ENCODE results near the gene CAB39. TPM values are rescaled to one million over a fixed set of nuclear protein-coding genes. Genes with fewer than 3 reads are reported as not detected.

CAB39 gene
- total and polyA plus RNA-seq, 2 donors (not counting 3 experiments of a cell fraction or from before 2014, with no cell fraction given), result 25.7 to 53.7 TPM

DNA sequence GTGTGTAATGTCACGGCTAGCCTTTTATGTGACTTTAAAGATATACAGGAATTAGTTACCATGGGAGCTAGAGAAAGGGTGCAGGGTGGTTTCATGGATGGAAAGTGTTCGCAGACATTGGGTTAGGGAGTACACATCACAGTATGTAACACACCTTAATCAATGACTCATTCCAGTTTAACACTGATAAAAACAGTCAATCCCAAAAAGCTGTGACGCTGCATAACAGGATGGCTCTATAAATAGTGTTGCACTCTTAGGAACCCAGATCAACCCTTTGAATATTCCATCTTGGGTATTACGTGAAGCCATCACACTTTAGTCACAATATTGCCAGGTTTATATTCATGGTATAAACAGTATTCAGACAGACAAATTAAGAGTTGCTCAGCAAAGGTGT, 33.6 kb downstream of the CAB39 start:
- Histone ChIP-seq H2AFZ (ENCODE audit: low read depth, low read length) (no peak overlapping the region), H3K4me1 (ENCODE audit: control insufficient read depth, extremely low read depth, insufficient read depth, low read length) (no peaks in the 10 kb centered on the region), H3K27me3 (ENCODE audit: control insufficient read depth in 2 of 2, insufficient read depth in 2 of 2, low read length in 2 of 2) (no peaks in the 10 kb centered on the region), H3K4me3 (replicated peaks in 1 of 3; ENCODE audit: insufficient read depth in 1 of 3, low read depth in 1 of 3, low read length in 3 of 3) (no peak overlapping the region), H3K9me3 (replicated peaks; ENCODE audit: control insufficient read depth, insufficient read depth, low read length) (no peaks in the 10 kb centered on the region), H3K9ac (replicated peaks; ENCODE audit: extremely low read depth, insufficient read depth, low read length) (no peak overlapping the region), H3K79me2 (ENCODE audit: control insufficient read depth, insufficient read depth, low read length) (peaks cover 78% of the 10 kb centered on the region), H3K4me2 (ENCODE audit: insufficient read depth, low read length) (no peak overlapping the region), H3K27ac (ENCODE audit: insufficient read depth, low read depth, low read length) (no peak overlapping the region), H3K36me3 (ENCODE audit: control insufficient read depth in 2 of 2, extremely low read depth in 1 of 2, insufficient read depth in 2 of 2, low read length in 2 of 2) (peaks cover 0 to 3% of the 10 kb centered on the region in 2 experiments), H4K20me1 (replicated peaks; ENCODE audit: control insufficient read depth, extremely low read depth, insufficient read depth, low read length) (no peaks in the 10 kb centered on the region), H3K9me1 (replicated peaks; ENCODE audit: control insufficient read depth, extremely low read depth, insufficient read depth, low read length) (no peaks in the 10 kb centered on the region)
- intact Hi-C loops (cut with micrococcal nuclease), result no loop called here
- no TSS peak for BruUV-seq (replicated peaks)
- dilution Hi-C loops (cut with MboI; ENCODE audit: extremely low pct_ligation_motif_present, low sequenced_read_pairs), result no loop called here
- FAIRE-seq (no peak), DNase-seq (ENCODE audit: low read depth, low spot score) (no peak)
- ChIA-PET CTCF (interaction anchor here (0.8 to 0.9 kb wide), 2 partner anchors 11 to 13 kb away, joined by 3 read pairs; no protein-coding TSS in a partner anchor), POLR2A (no interaction called here)
- TF ChIP-seq JUN (IDR thresholded peaks at IDR 0.05; ENCODE audit: borderline replicate concordance, insufficient read depth, insufficient read length, low read depth) (no peak), EZH2 (IDR thresholded peaks at IDR 0.05; ENCODE audit: borderline replicate concordance, low read depth, low read length, severe bottlenecking) (no peak), POLR2A (IDR thresholded peaks at IDR 0.05; ENCODE audit: low read depth, low read length) (no peak), POLR2AphosphoS5 (IDR thresholded peaks at IDR 0.05; ENCODE audit: insufficient read depth, low read depth, low read length) (no peak)
- TF ChIP-seq, protein P1, sequence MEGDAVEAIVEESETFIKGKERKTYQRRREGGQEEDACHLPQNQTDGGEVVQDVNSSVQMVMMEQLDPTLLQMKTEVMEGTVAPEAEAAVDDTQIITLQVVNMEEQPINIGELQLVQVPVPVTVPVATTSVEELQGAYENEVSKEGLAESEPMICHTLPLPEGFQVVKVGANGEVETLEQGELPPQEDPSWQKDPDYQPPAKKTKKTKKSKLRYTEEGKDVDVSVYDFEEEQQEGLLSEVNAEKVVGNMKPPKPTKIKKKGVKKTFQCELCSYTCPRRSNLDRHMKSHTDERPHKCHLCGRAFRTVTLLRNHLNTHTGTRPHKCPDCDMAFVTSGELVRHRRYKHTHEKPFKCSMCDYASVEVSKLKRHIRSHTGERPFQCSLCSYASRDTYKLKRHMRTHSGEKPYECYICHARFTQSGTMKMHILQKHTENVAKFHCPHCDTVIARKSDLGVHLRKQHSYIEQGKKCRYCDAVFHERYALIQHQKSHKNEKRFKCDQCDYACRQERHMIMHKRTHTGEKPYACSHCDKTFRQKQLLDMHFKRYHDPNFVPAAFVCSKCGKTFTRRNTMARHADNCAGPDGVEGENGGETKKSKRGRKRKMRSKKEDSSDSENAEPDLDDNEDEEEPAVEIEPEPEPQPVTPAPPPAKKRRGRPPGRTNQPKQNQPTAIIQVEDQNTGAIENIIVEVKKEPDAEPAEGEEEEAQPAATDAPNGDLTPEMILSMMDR (IDR thresholded peaks at IDR 0.05; ENCODE audit: extremely low read depth in 1 of 2, insufficient read depth in 1 of 2, low read depth in 1 of 2, low read length in 2 of 2), result no peak
- TF ChIP-seq, protein P2, sequence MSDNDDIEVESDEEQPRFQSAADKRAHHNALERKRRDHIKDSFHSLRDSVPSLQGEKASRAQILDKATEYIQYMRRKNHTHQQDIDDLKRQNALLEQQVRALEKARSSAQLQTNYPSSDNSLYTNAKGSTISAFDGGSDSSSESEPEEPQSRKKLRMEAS (IDR thresholded peaks at IDR 0.05; ENCODE audit: insufficient read depth, insufficient read length), result no peak

Data from endothelial cell of umbilical vein (primary cell).